ENCODE results near the gene NPR2.
A peak's percentile ranks its signal among the peaks of the same experiment; 100 is the strongest.

NPR2 gene

DNA sequence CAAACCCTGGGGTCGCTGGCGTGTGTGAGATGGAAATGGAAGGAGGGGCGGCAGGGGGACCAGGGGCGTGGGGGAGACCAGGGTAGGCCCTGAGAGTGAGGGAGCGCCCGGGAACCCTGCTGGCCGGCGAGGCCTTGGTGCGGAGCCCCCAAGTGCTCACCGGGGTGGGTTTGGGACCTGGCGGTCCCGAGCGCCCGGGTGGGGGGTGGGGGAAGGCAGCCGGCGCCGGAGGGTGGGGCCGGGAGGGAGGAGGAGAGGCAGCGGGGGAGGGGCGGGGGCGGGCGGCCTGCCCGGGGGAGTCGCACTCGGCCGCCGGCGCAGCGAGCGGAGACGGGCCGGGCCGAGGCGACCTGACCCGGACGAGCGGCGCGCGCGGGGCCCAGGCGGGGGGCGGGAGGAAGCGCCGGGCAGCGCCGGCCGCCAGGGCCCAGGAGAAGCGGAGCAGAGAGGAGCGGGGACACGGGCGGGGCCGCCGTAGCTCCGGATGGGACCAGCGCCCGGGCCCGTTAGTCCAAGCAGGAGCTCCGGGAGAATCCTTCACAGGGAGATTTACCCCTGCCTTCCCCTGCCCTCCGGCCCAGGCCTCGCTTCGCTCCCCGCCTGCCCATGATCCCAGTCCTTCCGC lies at the start of gene NPR2:
NPR2 (plus strand) TSS at position 295 of the 625 bp plus-strand sequence. CDS start 818 bp downstream, outside the sequence.
- DNase-seq, result no peak

DNA sequence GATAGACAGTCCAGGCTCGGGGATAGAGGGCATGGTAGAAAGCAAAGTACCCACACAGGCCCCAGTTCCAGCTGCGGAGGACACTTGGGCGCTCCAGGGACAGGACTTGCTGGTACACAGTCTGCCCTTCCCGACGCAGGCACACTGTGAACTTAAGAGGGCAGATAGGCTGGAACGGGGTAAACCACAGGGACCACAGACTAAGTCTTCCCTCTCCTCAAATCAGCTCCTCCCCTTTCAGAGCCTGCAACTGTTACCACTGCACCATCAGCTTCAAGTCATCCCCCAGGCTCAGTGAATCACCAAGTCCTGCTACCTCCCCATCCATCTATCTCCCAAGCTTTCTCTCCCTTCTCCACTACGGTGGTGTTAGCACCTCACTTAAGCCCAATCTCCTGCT lies 49.7 kb upstream of the NPR2 start:
- no peak for DNase-seq

DNA sequence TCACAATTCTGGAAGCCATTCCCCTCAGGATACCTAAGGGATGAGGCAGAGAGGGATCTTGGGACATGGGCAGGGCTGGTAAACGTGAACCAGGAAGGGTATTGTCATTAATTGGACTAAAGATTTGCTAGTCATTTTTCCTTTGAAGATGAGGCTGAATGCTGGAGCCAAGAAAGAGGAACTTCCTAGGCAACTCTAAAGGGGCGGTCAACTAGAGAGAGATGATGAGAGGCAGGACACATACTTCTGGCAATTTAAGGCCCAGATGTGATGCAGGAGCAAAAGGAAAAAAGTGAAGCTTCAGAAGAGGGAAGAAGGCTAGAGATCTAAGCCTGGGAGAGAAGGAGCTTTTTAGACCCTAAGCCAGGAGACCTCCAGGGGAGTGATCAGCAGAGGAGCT lies 47.9 kb upstream of the NPR2 start:
- no peak for DNase-seq

DNA sequence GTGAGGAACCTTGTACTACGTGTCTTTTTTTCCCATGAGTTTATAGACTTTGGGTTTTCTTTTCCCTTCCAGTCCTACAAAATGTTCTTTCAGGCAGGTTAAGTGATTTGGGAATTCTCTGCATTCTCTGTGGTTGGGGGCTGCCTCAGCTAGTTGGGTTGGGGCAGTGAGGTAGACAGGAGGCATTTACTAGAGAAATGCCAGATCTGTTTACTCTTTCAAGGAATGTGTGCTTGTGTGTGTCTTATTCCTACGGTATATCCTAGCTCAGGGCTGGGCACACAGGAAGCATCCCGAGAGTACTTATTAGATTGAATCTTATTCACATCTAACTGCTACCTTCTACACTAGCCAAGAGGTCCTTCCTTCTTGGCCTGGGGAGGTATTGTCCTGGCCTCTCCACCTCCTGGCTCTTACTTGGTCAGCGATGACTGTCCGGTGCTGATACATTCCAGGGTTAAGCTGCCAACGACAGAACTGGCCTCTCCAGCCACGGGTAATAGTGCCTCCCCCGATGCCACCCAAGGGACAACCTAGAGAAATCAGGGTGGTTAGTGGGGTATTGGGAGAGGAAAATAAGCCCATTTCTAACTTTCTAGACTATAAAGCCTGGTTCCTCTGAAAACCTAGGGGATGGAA lies 47.4 kb upstream of the NPR2 start:
- DNase-seq, result no peak

DNA sequence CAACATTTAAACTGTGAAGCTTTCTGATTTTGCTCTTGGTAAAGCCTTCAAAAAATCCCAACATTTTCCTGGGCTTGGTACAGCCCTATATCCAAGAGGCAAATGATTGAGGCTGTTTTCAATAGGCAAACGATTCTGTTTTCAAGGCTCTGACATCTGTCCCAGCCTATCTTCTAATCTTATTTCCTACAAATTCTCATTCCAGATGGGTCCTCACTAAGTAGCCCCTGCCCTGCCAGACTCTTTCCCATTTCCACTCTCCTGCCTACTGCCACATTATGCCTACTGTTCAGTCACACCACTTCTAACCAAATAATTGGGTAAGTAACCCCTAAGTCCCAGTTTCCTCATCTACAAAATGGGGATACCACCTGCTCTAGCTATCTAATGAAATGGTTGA lies 45.8 kb upstream of the NPR2 start:
- DNase-seq, result no peak

DNA sequence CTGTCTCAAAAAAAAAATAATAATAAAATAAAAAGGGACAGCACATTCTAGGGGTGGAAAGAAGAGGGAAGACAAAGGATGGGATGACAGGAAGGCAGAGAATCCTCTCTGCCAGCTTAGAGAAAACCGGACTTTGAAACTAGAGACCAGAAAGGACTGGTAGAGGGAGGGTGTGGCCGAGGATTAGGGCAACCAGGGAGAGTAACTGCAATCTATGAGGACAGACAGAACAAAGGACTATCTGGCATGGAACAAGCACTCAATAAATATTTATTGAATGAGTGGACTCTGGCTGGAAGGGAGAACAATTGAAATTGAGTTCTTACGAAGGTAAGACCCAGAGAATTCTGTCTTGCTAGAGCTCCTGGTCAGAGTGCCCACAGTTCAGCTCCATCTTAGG lies 44.8 kb upstream of the NPR2 start:
- no peak for DNase-seq

DNA sequence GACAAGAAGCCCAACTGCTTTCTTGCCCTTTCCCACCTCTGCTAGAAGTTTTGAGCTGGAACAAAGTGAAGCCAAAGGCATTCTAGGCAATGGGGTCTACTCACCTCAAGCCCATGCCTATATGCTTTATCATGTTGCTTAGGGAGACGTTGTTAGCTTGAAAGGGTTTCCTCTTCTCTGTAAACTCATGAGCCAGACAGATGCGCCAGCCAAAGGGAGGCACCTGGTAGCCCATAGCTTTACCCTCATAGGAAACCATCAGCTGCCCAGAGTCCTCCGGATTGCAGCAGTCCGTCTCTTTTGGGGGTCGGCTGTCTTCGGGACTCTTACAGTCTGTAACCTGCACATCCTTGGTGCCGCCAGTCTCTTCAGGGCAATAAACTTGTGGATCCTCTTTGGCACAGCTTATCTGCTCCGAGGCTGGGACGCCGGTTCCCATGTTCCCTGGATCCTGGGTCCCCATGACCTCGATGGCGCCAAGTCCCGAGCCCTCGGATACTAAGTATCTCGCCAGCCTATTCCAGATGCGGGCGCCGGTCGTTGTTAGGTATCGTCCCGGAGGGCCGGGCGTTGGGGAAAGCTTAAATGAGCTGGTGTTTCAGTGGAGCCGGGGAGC lies 43.0 kb upstream of the NPR2 start:
- peak; percentile 8 for DNase-seq

DNA sequence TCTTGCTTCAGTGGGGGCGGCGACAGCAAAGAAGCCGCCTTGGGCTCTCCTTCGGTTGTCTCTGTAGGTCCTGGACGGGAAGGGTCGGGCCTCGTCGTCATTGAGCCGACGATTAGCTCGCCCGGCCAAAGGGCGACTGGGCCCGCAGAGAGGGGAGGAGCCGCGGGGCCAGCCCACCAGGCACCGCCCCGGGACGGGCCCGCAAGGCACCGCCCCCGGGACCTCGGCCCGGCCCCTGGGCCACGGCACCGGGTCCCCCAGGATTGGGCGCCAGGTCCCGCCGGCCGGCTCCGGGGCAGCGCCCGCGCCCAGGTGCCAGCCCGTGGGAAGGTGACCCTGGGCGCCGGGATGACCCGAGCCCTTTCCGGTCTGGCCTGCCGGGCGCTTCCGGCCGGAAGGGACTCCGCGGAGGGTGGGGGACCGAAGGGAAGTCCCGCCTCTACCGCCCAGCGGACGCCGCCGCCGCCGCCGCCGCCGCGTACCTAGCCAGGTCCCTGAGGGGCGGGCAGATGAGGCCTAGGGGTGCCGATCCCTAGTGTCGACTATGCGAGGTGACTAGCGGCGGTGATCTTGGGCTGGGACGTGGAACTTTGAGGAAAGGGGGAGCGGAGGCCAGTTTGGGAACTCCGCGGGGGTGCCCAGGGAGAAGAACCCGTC lies 42.4 kb upstream of the NPR2 start, which contains the start of the genes GBA2 and RGP1:
GBA2 (minus strand) TSS at position 371 of the 657 bp plus-strand sequence. CDS start 524 bp downstream, outside the sequence.
RGP1 (plus strand) TSS at position 430 of the 657 bp plus-strand sequence. CDS start 469 bp downstream, outside the sequence.
- DNase-seq, result peak; percentile 69

DNA sequence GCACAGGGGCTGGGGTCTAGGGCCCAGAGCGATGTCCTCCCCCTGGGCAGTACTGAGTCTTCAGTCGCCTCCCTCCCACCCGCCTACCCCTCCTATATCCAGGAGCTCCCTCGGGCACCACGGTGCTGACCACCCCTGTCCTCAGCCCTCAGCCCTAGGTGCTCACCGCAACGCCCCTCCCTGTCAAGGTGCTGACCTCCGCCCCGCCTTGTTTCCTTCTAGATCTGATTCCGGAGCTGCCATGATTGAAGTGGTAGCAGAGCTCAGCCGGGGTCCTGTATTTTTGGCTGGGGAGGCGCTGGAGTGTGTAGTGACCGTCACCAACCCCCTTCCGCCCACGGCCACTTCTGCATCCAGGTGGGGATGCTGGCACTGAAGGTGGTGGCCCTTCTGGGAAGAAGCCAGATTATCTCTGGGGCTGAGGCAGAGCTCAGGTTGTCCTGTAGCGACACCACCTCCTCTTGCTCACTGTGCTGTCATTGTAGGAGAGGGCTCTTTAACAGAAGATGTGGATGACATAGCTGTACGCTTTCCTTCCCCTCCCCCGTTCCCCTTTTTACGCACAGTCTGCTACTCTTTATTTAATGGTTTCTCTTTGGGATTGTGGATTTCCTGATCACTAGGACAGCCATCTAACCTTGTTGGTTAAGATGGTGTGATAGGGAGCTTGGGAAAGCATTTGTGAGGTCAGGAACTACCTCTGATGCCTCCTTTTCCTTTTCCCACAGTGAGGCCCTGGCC lies 41.7 kb upstream of the NPR2 start:
- peak; percentile 25 for DNase-seq

DNA sequence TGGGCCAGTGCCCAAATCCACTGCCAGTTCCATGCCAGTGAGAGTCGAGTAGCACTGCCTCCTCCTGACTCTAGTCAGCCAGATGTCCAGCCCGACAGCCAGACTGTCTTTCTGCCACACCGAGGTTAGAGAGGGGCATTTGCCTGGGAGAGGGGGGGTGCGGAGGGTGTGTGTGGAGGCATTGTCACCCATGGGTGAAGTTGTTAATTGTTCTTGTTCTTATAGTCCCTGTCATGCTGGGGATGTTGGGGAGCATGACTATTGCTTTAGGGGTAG lies 41.2 kb upstream of the NPR2 start:
- no peak for DNase-seq

DNA sequence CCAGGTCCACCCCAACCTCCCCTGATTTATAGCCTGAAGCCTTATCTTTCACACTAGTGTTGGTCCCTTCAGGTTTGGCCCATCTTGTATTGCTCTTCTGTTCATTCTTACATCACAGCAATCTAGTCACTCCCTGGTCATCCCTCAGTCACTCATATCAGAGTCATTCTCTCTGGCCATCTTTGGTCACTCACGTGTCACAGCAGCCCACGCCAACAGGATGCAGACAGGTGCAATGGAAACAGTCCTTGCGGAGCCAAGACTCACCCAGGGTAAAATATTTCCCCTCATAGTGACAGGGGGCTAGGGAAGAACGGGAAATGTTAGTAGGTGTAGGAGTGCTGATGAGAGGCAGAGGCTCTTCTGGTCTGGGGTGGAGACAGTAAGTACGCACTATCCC lies 37.9 kb upstream of the NPR2 start:
- no peak for DNase-seq

DNA sequence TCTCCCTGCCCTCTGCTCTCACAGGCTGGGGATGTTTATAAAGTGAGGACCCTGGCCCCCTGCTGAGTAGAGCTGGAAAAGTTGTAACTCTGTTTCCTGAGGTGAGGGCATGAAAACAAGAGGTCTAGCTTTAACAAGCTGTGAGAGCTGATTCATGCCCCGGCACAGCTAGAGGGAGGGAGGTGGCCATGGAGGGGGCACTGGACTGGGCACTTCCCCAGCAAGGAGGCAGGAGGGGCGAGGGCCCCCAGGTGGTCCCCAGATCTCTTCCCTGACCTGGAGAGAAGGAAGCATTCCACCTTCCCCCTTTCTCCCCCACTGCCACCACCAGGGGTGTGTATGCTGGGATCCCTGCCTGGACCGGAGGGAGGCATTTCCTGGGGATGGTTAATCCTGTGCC lies 37.1 kb upstream of the NPR2 start, which contains the start of gene MSMP:
MSMP (minus strand) TSS at position 13 of the 400 bp plus-strand sequence. CDS start 147 bp downstream, outside the sequence.
- DNase-seq, result no peak

DNA sequence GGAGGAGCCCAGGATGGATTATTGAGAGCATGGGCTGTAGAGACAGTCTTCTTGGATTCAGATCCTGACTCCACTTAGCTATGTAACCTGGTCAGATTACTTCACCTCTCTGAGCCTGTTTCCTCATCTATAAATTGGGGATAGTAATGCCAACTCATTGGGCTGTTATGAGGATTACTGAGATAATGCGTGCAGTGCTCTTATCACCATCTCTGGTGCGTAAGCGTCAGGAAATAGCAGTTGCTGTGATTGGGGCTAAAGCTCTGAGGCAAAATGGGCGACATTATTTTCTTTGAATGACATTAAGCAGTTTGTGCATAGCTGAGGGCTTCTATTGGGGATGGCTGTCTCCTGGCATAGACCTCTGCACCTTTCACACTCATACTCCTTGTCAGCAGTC lies 36.3 kb upstream of the NPR2 start:
- no peak for DNase-seq

DNA sequence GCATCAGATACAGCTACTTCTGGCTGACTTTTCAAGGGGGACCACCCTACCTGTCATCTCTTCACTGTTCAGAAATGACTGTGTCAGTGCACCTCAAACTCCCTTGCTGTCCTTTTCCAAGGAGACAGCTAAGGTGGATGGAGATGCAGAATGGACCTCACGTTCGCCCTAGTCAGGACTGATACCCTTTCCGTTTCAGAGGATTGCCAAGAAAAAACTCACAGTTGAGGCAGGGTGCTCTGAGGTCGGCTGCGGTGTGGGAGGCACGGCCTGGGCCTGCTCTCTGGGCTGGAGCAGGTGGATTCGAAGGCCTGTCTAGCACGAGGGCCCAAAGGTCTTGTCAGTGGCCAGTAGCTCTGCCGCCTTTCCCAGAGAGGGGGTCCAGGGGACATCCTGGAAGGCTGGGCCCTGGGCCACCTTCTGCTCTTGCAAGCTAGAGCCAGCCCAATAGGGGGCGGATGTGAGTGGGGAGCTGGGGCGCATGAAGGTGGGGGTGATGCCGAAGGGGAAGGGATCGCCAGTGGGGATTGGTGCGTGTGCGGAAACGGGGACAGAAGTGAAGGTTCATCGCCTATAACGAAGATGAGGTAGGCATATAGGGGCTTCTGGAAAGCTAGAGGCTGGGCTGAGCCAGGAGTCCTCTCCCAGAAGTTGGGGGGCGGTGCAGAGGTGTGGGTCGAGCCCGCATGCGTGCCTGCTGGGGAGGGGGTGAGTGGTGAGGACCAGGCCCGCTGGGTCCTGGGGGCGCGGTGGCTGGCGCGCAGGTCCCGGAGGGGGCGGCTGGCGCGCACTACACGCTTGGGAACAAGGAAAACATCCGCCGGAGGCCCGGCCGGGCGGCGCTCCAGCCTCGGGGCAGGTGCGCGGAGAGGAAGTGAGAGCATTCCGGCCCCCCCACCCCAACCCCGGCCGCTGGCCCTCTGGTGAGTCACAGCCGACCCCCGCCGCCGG lies 34.8 kb upstream of the NPR2 start:
- peak; percentile 81 for DNase-seq

DNA sequence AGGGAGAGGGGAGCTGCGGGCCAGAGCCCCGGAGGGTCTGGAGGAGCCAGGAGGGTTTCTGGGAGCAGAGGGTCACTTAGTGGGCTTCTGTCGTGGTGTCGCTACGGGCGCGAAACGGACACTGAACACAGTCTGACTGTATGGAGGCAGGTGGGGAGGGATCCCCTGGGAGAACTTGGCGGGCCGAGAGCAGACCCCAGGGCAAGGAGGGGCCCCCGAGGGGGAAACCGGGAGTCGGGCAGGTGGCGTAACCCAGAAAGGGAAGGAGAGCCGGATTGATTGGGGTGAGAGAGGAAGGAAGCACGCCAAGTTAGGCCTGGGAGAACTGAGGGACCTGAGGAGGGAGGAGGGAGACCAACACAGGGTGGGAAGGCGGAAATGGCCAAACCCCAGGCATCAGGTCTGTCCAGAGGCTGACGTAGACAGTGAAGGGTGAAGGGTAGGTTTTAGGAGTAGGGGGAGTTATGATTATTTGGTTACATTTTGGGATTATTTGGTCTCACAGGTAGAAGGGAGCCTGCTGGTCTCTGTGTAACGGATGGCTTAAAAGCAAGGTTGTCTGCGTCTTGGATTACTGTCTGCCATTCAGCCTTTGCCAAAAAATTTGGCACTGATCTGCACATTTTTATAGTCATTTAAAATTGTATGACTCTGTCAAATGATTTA lies 34.0 kb upstream of the NPR2 start:
- DNase-seq, result peak; percentile 23

DNA sequence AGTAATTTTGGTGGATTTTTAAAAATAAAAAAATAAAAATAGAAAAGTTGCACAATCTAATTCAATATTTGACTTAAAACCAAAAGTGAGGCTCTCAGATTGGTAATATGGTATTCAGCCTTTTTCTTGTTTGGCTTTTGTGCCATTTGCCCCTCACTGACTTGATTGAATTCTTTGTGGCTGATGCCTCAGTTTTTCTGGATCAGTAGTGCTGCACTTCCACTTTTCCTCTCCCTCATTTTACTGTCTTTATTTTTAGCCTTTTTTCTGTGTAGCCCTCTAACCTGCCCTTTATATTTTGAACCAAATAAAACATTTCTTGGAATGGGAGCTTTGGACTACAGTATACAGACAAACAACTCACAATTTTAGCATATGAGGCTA lies 33.5 kb upstream of the NPR2 start:
- no peak for DNase-seq

DNA sequence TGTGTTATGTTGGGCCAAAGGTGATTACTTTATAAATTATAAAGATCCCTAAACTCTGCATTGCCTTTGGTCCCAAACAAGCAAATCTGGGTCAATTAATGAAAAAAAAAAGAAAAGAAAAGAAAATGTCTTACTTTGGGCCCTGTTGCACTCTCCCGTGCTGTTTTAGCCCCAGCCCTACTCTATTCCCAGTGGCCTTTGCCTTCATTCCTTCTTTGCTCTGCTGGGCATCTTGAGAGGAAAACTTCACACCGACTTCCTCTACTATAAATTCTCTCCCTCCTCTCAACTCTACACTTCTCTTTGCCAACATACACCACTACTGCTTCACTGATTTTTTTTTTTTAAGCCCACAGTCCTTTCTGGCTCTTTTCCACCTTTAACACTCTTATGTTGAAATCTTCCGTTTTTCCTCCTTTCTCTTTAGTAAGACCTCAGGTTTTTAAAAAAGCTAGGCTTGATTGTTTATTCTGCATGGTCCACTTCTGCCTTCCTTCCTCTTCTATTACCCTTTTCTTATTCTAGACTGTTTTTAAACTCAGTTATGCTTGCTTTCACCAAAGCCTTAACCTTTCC lies 32.8 kb upstream of the NPR2 start:
- no peak for DNase-seq

DNA sequence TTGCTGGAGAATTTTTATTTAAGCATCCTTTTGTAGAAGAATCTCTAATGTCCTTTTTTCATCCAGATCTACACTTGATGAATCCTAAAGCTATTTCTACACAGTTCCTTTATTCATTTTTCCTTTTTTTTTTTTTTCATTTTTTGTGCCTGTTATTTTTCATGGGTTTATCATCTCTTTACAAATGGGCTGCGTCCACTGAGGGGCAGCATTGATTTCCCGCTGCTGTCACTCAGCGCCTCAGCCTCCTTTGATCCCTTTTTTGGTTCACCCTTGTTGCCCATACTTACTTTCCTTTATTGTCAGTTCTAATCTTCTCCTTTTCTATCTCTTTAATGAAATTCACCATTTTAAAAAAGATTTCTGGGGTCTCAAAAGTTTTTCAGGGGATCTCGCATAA lies 31.6 kb upstream of the NPR2 start:
- DNase-seq, result no peak

DNA sequence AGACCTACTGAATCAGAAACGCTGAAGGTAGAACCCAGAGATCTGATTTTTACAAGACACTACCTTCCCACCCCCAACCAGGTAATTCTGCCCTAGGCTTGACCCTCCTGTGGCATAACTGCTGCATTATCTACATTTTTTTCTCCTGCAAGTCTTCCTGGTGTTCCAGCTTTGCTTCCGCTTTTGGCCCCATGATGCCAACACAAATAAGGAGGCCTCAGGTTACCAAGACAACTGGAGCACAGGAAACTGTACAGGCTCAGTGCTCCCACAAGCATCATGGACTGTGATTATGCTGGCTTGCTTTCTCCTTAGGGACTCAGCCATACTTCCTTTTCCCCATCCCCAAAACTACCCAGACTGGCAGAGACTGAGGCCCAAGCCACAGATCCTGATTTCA lies 30.7 kb upstream of the NPR2 start:
- no peak for DNase-seq

DNA sequence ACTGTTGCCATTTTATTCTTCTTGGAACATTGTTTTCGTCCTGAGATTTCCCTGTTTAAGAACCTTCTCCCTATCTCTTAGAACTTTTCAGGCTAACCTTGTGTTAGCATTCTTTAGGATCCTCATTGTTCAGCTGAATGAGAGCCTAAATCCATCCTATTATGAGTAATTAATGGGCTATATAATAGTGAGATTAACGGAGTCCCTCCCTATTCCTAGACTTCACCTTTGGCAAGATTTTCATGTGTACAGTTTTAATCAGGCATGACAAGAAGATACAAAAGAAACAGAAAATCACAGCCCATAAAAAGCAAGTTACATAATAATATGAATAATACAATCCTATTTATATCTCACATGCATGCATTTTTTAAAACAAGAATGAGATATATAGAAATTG lies 28.2 kb upstream of the NPR2 start:
- no peak for DNase-seq

DNA sequence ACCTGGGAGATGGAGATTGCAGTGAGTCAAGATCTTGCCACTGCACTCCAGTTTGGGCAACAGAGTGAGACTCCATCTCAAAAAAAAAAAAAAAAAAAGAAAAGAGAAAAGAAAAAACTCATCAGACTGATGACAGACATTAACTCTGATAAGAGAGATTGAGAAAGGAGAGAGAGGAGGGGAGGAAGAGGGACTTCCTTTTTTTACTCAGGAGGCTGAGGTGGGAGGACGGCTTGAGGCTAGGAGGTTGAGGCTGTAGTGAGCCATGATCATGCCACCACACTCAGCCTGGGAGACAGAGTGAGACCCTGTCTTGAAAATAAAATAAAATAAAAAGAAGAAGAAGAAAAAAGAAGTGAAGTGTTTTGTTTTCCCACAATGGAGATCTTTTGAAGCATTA lies 27.6 kb upstream of the NPR2 start:
- no peak for DNase-seq

All from stimulated activated CD4-positive, alpha-beta T cell treated with anti-CD3 and anti-CD28 coated beads, Interleukin-12 subunit alpha, Interleukin-12 subunit beta, amount 100 ng/mL, for 4 hours (primary cell).